Keratinocyte (primary cell): ENCODE results near the gene TP73. TPM values are rescaled to one million over a fixed set of nuclear protein-coding genes. Genes with fewer than 3 reads are reported as not detected.

Experiments used
- DNase-seq: peaks from one replicate; pipeline ENCODE4 v3.0.0-alpha.2; 2011; ENCODE audit warnings: low read depth, missing footprints, low spot score
- FAIRE-seq: peaks from 2 replicates; lab custom pipeline; 2011; peaks lifted over from hg19 to GRCh38; lab: Jason Lieb, UNC
- H2AFZ ChIP-seq: 2 replicates; pipeline ENCODE4 v1.6.0; 2012; ENCODE audit warnings: low read length, control low read depth, inconsistent platforms; ENCODE audit not compliant: control insufficient read depth
- H3K27ac ChIP-seq: 2 replicates; pipeline ENCODE4 v1.5.1; 2011; ENCODE audit warnings: low read length; ENCODE audit not compliant: control insufficient read depth, insufficient read depth
- H3K27me3 ChIP-seq: 3 replicates; pipeline ENCODE4 v1.6.0; 2011; ENCODE audit warnings: low read length; ENCODE audit not compliant: control insufficient read depth, insufficient read depth; ENCODE audit errors: extremely low read depth
- H3K36me3 ChIP-seq, 2 experiments: 2 replicates in 1 of 2; 3 replicates in 1 of 2; pipeline ENCODE4 v1.5.1; 2011; ENCODE audit warnings: low read length in 2 of 2, mild to moderate bottlenecking in 1 of 2; ENCODE audit not compliant: control insufficient read depth in 2 of 2, insufficient read depth in 2 of 2; ENCODE audit errors: extremely low read depth in 1 of 2
- H3K4me1 ChIP-seq: 3 replicates; pipeline ENCODE4 v1.5.1; 2011; ENCODE audit warnings: low read length; ENCODE audit not compliant: control insufficient read depth, insufficient read depth; ENCODE audit errors: extremely low read depth
- H3K4me2 ChIP-seq: 3 replicates; pipeline ENCODE4 v1.6.0; 2011; ENCODE audit warnings: low read depth, low read length; ENCODE audit not compliant: control insufficient read depth, insufficient read depth; ENCODE audit errors: extremely low read depth
- H3K4me3 ChIP-seq, 3 experiments: fragments of 200-600 bp in 1 of 3; sonication (generic) in 1 of 3; 2 replicates in 2 of 3; 3 replicates in 1 of 3; pipeline ENCODE4 v1.5.1; 2011 to 2016; ENCODE audit warnings: low read length in 3 of 3, mild to moderate bottlenecking in 3 of 3, control low read depth in 2 of 3, inconsistent platforms in 1 of 3, low read depth in 1 of 3, mixed read lengths in 1 of 3, mixed run types in 1 of 3, moderate library complexity in 1 of 3; ENCODE audit not compliant: control insufficient read depth in 2 of 3, insufficient read depth in 2 of 3; ENCODE audit errors: extremely low read depth in 1 of 3
- H3K79me2 ChIP-seq: 2 replicates; pipeline ENCODE4 v1.6.0; 2012; ENCODE audit warnings: low read length; ENCODE audit not compliant: control insufficient read depth, insufficient read depth
- H3K9ac ChIP-seq: 3 replicates; pipeline ENCODE4 v1.6.0; 2011; ENCODE audit warnings: low read length; ENCODE audit not compliant: control insufficient read depth, insufficient read depth; ENCODE audit errors: extremely low read depth
- H3K9me1 ChIP-seq: 3 replicates; pipeline ENCODE4 v1.6.0; 2011; ENCODE audit warnings: low read length; ENCODE audit not compliant: control insufficient read depth, insufficient read depth; ENCODE audit errors: extremely low read depth
- H3K9me3 ChIP-seq: 2 replicates; pipeline ENCODE4 v1.5.1; 2012; ENCODE audit warnings: low read depth, low read length; ENCODE audit not compliant: control insufficient read depth
- H4K20me1 ChIP-seq: 3 replicates; pipeline ENCODE4 v1.6.0; 2011; ENCODE audit warnings: low read length; ENCODE audit not compliant: control insufficient read depth, insufficient read depth; ENCODE audit errors: extremely low read depth
- EZH2 ChIP-seq: IDR thresholded peaks from one replicate; pipeline ENCODE4 v1.6.1; 2012; ENCODE audit warnings: inconsistent platforms, mild to moderate bottlenecking, low read length, moderate library complexity
- dilution Hi-C: fragments of 300-500 bp; cut with MboI; formaldehyde crosslinking; loops from one replicate; pipeline ENCODE4 v1.7.0; 2020; ENCODE audit warnings: low sequenced_read_pairs; ENCODE audit not compliant: extremely low pct_ligation_motif_present
- polyA plus RNA-seq, 5 experiments: library from polyadenylated mRNA; depleted of rRNA in 3 of 5; stranded (reverse) in 3 of 5; stranded (forward) in 1 of 5; unstranded in 1 of 5; fragments of >200 nt; gene quantifications; 1 replicate in 1 of 5; 2 replicates in 3 of 5; 3 replicates in 1 of 5; pipeline versions ENCODE4 v1.2.1 to v1.2.3, GENCODE V29; 2011 to 2012; ENCODE audit warnings: missing spikeins in 2 of 5, low read depth in 1 of 5, low replicate concordance in 1 of 5
- TF ChIP-seq, protein P1 (sequence below), 3 experiments: IDR thresholded peaks in 1 of 3; conservative IDR thresholded peaks in 1 of 3; optimal IDR thresholded peaks in 1 of 3; 2 replicates in 2 of 3; 3 replicates in 1 of 3; pipeline versions ENCODE3 to v1.5.1; 2011; ENCODE audit warnings: low read length in 3 of 3, mild to moderate bottlenecking in 3 of 3, moderate library complexity in 2 of 3, control low read depth in 1 of 3, inconsistent platforms in 1 of 3; ENCODE audit not compliant: insufficient read depth in 2 of 3; ENCODE audit errors: extremely low read depth in 1 of 3

The TP73 gene
- polyA plus RNA-seq, 1 donor (not counting 4 experiments of a cell fraction or from before 2014, with no cell fraction given), result 0.14 TPM

GRCh38 chr1:3767328-3767925 lies 115.1 kb downstream of the TP73 start:
- H3K4me3 ChIP-seq, result no peak overlapping the region
- DNase-seq (no peak), FAIRE-seq (no peak)
- no peaks in the 10 kb centered on the region for H4K20me1 ChIP-seq
- H3K9me3 ChIP-seq, result no peaks in the 10 kb centered on the region
- no peaks in the 10 kb centered on the region for H3K36me3 ChIP-seq
- H2AFZ ChIP-seq, result no peak overlapping the region
- H3K27ac ChIP-seq, result no peak overlapping the region
- dilution Hi-C loops, result no loop called here
- no peaks in the 10 kb centered on the region for H3K4me1 ChIP-seq
- no peaks in the 10 kb centered on the region for H3K27me3 ChIP-seq
- H3K79me2 ChIP-seq, result no peaks in the 10 kb centered on the region
- no peak overlapping the region for H3K4me2 ChIP-seq
- no peaks in the 10 kb centered on the region for H3K9me1 ChIP-seq
- no peak overlapping the region for H3K9ac ChIP-seq
- no peak for TF ChIP-seq EZH2
- TF ChIP-seq, protein P1, sequence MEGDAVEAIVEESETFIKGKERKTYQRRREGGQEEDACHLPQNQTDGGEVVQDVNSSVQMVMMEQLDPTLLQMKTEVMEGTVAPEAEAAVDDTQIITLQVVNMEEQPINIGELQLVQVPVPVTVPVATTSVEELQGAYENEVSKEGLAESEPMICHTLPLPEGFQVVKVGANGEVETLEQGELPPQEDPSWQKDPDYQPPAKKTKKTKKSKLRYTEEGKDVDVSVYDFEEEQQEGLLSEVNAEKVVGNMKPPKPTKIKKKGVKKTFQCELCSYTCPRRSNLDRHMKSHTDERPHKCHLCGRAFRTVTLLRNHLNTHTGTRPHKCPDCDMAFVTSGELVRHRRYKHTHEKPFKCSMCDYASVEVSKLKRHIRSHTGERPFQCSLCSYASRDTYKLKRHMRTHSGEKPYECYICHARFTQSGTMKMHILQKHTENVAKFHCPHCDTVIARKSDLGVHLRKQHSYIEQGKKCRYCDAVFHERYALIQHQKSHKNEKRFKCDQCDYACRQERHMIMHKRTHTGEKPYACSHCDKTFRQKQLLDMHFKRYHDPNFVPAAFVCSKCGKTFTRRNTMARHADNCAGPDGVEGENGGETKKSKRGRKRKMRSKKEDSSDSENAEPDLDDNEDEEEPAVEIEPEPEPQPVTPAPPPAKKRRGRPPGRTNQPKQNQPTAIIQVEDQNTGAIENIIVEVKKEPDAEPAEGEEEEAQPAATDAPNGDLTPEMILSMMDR (optimal IDR thresholded peaks at IDR 0.05 in 1 of 3, IDR thresholded peaks at IDR 0.05 in 1 of 3, conservative IDR thresholded peaks at IDR 0.05 in 1 of 3; ENCODE audit: extremely low read depth in 1 of 3, insufficient read depth in 2 of 3, low read length in 3 of 3), result no peak

- Histone ChIP-seq H3K4me1 (peaks cover 5% of the 10 kb centered on the region), H3K4me3 (no peak overlapping the region), H3K36me3 (no peaks in the 10 kb centered on the region), H3K27me3 (no peaks in the 10 kb centered on the region), H3K4me2 (no peak overlapping the region), H3K79me2 (no peaks in the 10 kb centered on the region), H3K9me3 (no peaks in the 10 kb centered on the region), H4K20me1 (no peaks in the 10 kb centered on the region), H3K27ac (no peak overlapping the region), H2AFZ (no peak overlapping the region), H3K9me1 (no peaks in the 10 kb centered on the region), H3K9ac (no peak overlapping the region)
- TF ChIP-seq EZH2, result no peak
- TF ChIP-seq, protein P1 (optimal IDR thresholded peaks at IDR 0.05 in 1 of 3, IDR thresholded peaks at IDR 0.05 in 1 of 3, conservative IDR thresholded peaks at IDR 0.05 in 1 of 3; ENCODE audit: extremely low read depth in 1 of 3, insufficient read depth in 2 of 3, low read length in 3 of 3), result no peak
- FAIRE-seq (no peak), DNase-seq (no peak)
- dilution Hi-C loops, result no loop called here
Observed at GRCh38 chr1:3768811-3769390, 116.6 kb downstream of the TP73 start.
